SK-N-SH treated with all-trans-retinoic acid at 6 μM for 48 hours (cell line): ENCODE results near the gene TUT4.

Experiments used
- BACH2 ChIP-seq: fragments of 250-450 bp; sonication (Bioruptor Pico); IDR thresholded peaks from 2 replicates; pipeline ENCODE4 v1.9.0; 2021; ENCODE audit warnings: mild to moderate bottlenecking, borderline replicate concordance
- ESRRG ChIP-seq: fragments of 250-450 bp; sonication (Bioruptor Pico); IDR thresholded peaks from 2 replicates; pipeline ENCODE4 v1.6.1; 2021; ENCODE audit warnings: mild to moderate bottlenecking
- ISL1 ChIP-seq: fragments of 250-450 bp; sonication (Bioruptor Pico); IDR thresholded peaks from 2 replicates; pipeline ENCODE4 v2.1.2; 2022; ENCODE audit warnings: mild to moderate bottlenecking, moderate library complexity
- OSR1 ChIP-seq: fragments of 250-450 bp; sonication (Bioruptor Pico); IDR thresholded peaks from 2 replicates; pipeline ENCODE4 v1.8.0; 2022; ENCODE audit warnings: moderate library complexity, mild to moderate bottlenecking, inconsistent platforms
- POU6F1 ChIP-seq: fragments of 250-450 bp; sonication (Bioruptor Pico); IDR thresholded peaks from 2 replicates; pipeline ENCODE4 v1.8.0; 2021; ENCODE audit warnings: low read depth, mild to moderate bottlenecking, moderate library complexity, borderline replicate concordance
- PPARA ChIP-seq: fragments of 250-450 bp; sonication (Bioruptor Pico); IDR thresholded peaks from 2 replicates; pipeline ENCODE4 v1.5.0; 2020; ENCODE audit warnings: mild to moderate bottlenecking, borderline replicate concordance
- SNAI2 ChIP-seq: fragments of 250-450 bp; sonication (Bioruptor Pico); IDR thresholded peaks from 2 replicates; pipeline ENCODE4 v1.5.0; 2020; ENCODE audit warnings: mild to moderate bottlenecking, moderate library complexity
- TCF4 ChIP-seq: fragments of 250-450 bp; sonication (Bioruptor Pico); IDR thresholded peaks from 2 replicates; pipeline ENCODE4 v1.8.0; 2021; ENCODE audit warnings: mild to moderate bottlenecking, moderate library complexity, borderline replicate concordance
- ZFP30 ChIP-seq: fragments of 450-650 bp; formaldehyde crosslinking; IDR thresholded peaks from 2 replicates; pipeline ENCODE4 v1.5.0; 2022; ENCODE audit warnings: mild to moderate bottlenecking, moderate library complexity
- ZNF70 ChIP-seq: fragments of 450-650 bp; formaldehyde crosslinking; IDR thresholded peaks from 2 replicates; pipeline ENCODE4 v1.5.0; 2020; ENCODE audit warnings: mild to moderate bottlenecking, moderate library complexity
- TF ChIP-seq, protein P1 (sequence below): fragments of 250-450 bp; sonication (Bioruptor Pico); IDR thresholded peaks from 2 replicates; pipeline ENCODE4 v1.8.0; 2020; ENCODE audit warnings: mild to moderate bottlenecking, moderate library complexity, borderline replicate concordance
- TF ChIP-seq, protein P2 (sequence below): fragments of 250-450 bp; sonication (Bioruptor Pico); IDR thresholded peaks from 2 replicates; pipeline ENCODE4 v1.5.1; 2021; ENCODE audit warnings: mild to moderate bottlenecking, moderate library complexity
- TF ChIP-seq, protein P3 (sequence below): fragments of 250-450 bp; sonication (Bioruptor Pico); IDR thresholded peaks from 2 replicates; pipeline ENCODE4 v1.5.1; 2020; ENCODE audit warnings: low read depth, mild to moderate bottlenecking, moderate library complexity

DNA sequence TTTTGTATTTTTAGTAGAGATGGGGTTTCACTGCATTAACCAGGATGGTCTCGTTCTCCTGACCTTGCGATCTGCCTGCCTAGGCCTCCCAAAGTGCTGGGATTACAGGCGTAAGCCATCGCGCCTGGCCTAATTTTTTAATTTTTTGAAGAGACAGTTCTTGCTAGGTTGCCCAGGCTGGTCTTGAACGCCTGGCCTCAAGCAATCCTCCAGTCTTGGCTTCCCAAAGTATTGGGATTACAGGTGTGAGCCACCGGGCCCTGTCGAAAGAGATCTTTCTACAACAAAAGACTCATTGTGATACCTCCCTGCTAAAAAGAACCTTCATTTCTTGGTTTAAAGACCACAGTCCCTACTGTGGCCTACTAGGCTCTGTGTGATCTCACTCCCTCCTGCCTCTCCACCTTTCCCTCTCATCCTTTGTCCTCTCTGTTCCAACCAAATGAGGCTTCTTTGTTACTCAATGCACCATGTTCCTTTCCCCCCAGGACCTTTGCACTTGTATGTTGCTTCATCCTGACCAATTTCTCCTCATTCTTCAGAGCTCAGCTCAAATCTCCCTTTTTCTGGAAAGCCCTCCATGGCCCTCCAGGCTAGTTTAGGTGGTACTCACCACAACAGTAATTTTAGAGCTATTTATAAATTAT is 47.8 kb upstream of the TUT4 start:
- TF ChIP-seq ZFP30 (CRISPR knock-in tag): no peak
- TF ChIP-seq ESRRG (CRISPR knock-in tag): no peak
- TF ChIP-seq TCF4: no peak
- TF ChIP-seq, protein P1, sequence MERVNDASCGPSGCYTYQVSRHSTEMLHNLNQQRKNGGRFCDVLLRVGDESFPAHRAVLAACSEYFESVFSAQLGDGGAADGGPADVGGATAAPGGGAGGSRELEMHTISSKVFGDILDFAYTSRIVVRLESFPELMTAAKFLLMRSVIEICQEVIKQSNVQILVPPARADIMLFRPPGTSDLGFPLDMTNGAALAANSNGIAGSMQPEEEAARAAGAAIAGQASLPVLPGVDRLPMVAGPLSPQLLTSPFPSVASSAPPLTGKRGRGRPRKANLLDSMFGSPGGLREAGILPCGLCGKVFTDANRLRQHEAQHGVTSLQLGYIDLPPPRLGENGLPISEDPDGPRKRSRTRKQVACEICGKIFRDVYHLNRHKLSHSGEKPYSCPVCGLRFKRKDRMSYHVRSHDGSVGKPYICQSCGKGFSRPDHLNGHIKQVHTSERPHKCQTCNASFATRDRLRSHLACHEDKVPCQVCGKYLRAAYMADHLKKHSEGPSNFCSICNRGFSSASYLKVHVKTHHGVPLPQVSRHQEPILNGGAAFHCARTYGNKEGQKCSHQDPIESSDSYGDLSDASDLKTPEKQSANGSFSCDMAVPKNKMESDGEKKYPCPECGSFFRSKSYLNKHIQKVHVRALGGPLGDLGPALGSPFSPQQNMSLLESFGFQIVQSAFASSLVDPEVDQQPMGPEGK (CRISPR knock-in tag): no peak
- TF ChIP-seq PPARA (CRISPR knock-in tag): no peak
- no peak for TF ChIP-seq ZNF70 (CRISPR knock-in tag)
- TF ChIP-seq, protein P2, sequence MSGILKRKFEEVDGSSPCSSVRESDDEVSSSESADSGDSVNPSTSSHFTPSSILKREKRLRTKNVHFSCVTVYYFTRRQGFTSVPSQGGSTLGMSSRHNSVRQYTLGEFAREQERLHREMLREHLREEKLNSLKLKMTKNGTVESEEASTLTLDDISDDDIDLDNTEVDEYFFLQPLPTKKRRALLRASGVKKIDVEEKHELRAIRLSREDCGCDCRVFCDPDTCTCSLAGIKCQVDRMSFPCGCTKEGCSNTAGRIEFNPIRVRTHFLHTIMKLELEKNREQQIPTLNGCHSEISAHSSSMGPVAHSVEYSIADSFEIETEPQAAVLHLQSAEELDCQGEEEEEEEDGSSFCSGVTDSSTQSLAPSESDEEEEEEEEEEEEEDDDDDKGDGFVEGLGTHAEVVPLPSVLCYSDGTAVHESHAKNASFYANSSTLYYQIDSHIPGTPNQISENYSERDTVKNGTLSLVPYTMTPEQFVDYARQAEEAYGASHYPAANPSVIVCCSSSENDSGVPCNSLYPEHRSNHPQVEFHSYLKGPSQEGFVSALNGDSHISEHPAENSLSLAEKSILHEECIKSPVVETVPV (CRISPR knock-in tag): no peak
- TF ChIP-seq OSR1: no peak
- TF ChIP-seq ISL1 (CRISPR knock-in tag): no peak
- TF ChIP-seq POU6F1 (CRISPR knock-in tag): no peak
- no peak for TF ChIP-seq BACH2
- TF ChIP-seq, protein P3, sequence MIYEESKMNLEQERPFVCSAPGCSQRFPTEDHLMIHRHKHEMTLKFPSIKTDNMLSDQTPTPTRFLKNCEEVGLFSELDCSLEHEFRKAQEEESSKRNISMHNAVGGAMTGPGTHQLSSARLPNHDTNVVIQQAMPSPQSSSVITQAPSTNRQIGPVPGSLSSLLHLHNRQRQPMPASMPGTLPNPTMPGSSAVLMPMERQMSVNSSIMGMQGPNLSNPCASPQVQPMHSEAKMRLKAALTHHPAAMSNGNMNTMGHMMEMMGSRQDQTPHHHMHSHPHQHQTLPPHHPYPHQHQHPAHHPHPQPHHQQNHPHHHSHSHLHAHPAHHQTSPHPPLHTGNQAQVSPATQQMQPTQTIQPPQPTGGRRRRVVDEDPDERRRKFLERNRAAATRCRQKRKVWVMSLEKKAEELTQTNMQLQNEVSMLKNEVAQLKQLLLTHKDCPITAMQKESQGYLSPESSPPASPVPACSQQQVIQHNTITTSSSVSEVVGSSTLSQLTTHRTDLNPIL (CRISPR knock-in tag): no peak
- TF ChIP-seq SNAI2: no peak
